Measurements from ENCODE around the gene EPG5.

DNA sequence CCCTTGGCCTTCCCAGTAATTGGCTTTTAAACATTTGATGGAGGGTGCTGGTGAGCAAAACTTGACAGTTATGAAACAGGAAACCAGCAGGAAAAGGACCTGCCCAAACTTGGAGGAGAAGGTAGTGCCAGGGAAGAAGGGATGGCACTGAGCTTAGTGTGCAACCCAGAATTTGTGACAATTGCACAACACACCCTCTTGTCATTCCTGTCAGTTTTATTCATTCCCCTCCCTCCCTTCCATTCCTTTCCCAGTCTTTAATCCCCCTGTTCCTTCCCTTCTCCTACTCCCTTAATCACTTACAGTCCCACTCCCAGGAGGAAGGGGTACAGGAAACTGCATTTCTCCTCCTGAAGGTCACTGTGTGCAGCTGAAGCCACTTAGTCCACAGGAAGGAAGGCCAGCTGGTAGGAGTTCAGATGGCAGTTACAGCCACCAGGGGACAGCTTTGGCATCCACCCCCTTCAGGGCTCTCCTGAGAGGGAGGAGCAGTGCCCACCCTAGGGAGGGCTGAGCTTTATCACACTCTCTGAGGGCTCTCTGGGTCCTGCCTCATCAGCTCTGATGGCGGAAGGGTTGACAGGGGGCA, 165.6 kb downstream of the EPG5 start:
- TF ChIP-seq ESRRG (CRISPR knock-in tag; IDR thresholded peaks at IDR 0.05), result no peak
- no peak for TF ChIP-seq ARNTL (CRISPR knock-in tag; IDR thresholded peaks at IDR 0.05; ENCODE audit: borderline replicate concordance, low read depth)
- TF ChIP-seq, protein P1, sequence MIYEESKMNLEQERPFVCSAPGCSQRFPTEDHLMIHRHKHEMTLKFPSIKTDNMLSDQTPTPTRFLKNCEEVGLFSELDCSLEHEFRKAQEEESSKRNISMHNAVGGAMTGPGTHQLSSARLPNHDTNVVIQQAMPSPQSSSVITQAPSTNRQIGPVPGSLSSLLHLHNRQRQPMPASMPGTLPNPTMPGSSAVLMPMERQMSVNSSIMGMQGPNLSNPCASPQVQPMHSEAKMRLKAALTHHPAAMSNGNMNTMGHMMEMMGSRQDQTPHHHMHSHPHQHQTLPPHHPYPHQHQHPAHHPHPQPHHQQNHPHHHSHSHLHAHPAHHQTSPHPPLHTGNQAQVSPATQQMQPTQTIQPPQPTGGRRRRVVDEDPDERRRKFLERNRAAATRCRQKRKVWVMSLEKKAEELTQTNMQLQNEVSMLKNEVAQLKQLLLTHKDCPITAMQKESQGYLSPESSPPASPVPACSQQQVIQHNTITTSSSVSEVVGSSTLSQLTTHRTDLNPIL (CRISPR knock-in tag; IDR thresholded peaks at IDR 0.05; ENCODE audit: low read depth), result no peak

Measured in SK-N-SH treated with all-trans-retinoic acid at 6 μM for 48 hours (cell line).